GM23338 (cell line): ENCODE data around the gene EIF3CL.
"Not testable (repeated sequence)": the region's sequence is repeated elsewhere in the genome, so short reads cannot be mapped to it uniquely, and the experiment has no call there.

ENCODE experiments used
- EZH2 ChIP-seq: fragments of 200-600 bp; sonication (generic); IDR thresholded peaks from one replicate; pipeline ENCODE4 v1.8.0; 2017; ENCODE audit warnings: antibody characterized with exemption, mild to moderate bottlenecking, low read depth; ENCODE audit not compliant: unreplicated experiment
- EZH2phosphoT487 ChIP-seq: fragments of 200-600 bp; sonication (generic); IDR thresholded peaks from one replicate; pipeline ENCODE4 v1.8.1; 2018; ENCODE audit warnings: antibody characterized with exemption; ENCODE audit not compliant: unreplicated experiment
- JUNB ChIP-seq: IDR thresholded peaks from one replicate; pipeline ENCODE4 v1.6.1; 2016; ENCODE audit warnings: antibody characterized with exemption; ENCODE audit not compliant: unreplicated experiment
- NANOG ChIP-seq: IDR thresholded peaks from 2 replicates; pipeline ENCODE4 v1.6.1; 2016; ENCODE audit warnings: antibody characterized with exemption, borderline replicate concordance
- POLR2AphosphoS5 ChIP-seq: IDR thresholded peaks from 2 replicates; pipeline ENCODE4 v1.6.1; 2016; ENCODE audit warnings: antibody characterized with exemption, low read depth
- REST ChIP-seq: IDR thresholded peaks from one replicate; pipeline ENCODE4 v1.6.1; 2018; ENCODE audit warnings: antibody characterized with exemption; ENCODE audit not compliant: unreplicated experiment
- STAT1 ChIP-seq: IDR thresholded peaks from one replicate; pipeline ENCODE4 v1.6.1; 2016; ENCODE audit warnings: antibody characterized with exemption; ENCODE audit not compliant: unreplicated experiment
- TF ChIP-seq, protein P1 (sequence below), 2 experiments: fragments of 200-600 bp in 1 of 2; sonication (generic) in 1 of 2; conservative IDR thresholded peaks; 2 replicates each; pipeline versions ENCODE4 v1.5.1 to v1.6.1; 2016 to 2017; ENCODE audit warnings: antibody characterized with exemption in 2 of 2, low read depth in 2 of 2, mild to moderate bottlenecking in 2 of 2, moderate library complexity in 1 of 2
- TF ChIP-seq, protein P2 (sequence below): IDR thresholded peaks from 2 replicates; pipeline ENCODE4 v1.6.1; 2016; ENCODE audit warnings: antibody characterized with exemption

- TF ChIP-seq, protein P1, sequence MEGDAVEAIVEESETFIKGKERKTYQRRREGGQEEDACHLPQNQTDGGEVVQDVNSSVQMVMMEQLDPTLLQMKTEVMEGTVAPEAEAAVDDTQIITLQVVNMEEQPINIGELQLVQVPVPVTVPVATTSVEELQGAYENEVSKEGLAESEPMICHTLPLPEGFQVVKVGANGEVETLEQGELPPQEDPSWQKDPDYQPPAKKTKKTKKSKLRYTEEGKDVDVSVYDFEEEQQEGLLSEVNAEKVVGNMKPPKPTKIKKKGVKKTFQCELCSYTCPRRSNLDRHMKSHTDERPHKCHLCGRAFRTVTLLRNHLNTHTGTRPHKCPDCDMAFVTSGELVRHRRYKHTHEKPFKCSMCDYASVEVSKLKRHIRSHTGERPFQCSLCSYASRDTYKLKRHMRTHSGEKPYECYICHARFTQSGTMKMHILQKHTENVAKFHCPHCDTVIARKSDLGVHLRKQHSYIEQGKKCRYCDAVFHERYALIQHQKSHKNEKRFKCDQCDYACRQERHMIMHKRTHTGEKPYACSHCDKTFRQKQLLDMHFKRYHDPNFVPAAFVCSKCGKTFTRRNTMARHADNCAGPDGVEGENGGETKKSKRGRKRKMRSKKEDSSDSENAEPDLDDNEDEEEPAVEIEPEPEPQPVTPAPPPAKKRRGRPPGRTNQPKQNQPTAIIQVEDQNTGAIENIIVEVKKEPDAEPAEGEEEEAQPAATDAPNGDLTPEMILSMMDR (conservative IDR thresholded peaks at IDR 0.05; ENCODE audit: low read depth in 2 of 2): not testable (repeated sequence)
- TF ChIP-seq POLR2AphosphoS5, NANOG, REST, EZH2phosphoT487, EZH2, JUNB, STAT1: not testable (repeated sequence)
- TF ChIP-seq, protein P2, sequence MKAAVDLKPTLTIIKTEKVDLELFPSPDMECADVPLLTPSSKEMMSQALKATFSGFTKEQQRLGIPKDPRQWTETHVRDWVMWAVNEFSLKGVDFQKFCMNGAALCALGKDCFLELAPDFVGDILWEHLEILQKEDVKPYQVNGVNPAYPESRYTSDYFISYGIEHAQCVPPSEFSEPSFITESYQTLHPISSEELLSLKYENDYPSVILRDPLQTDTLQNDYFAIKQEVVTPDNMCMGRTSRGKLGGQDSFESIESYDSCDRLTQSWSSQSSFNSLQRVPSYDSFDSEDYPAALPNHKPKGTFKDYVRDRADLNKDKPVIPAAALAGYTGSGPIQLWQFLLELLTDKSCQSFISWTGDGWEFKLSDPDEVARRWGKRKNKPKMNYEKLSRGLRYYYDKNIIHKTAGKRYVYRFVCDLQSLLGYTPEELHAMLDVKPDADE: not testable (repeated sequence)
These were observed 39.1 kb downstream of the EIF3CL start for GRCh38 chr16:28364268-28365173.
